ENCODE results near the gene KIRREL2.

GRCh38 chr19:35904311-35905068, 47.8 kb downstream of the KIRREL2 start:
- TF ChIP-seq POLR2A (IDR thresholded peaks at IDR 0.05) (no peak), CTCF (IDR thresholded peaks at IDR 0.05) (no peak)
